Measurements from ENCODE around the gene TBC1D22A. TPM values are rescaled to one million over a fixed set of nuclear protein-coding genes. Genes with fewer than 3 reads are reported as not detected.
A peak's percentile ranks its signal among the peaks of the same experiment; 100 is the strongest.

TBC1D22A gene
- polyA plus RNA-seq, 1 donor (not counting 4 experiments of a cell fraction or from before 2014, with no cell fraction given), result 20.9 TPM

GRCh38 chr22:46736705-46737104 lies 25.7 kb upstream of the TBC1D22A start:
- Histone ChIP-seq H3K4me3 (ENCODE audit: control insufficient read depth in 2 of 3, extremely low read depth in 1 of 3, insufficient read depth in 2 of 3, low read depth in 1 of 3, low read length in 3 of 3) (peak overlapping the region in 1 of 3 experiments; percentile 5), H3K4me2 (ENCODE audit: control insufficient read depth, extremely low read depth, insufficient read depth, low read depth, low read length) (peak overlapping the region; percentile 90), H3K36me3 (ENCODE audit: control insufficient read depth in 2 of 2, extremely low read depth in 1 of 2, insufficient read depth in 2 of 2, low read length in 2 of 2) (no peaks in the 10 kb centered on the region), H3K4me1 (ENCODE audit: control insufficient read depth, extremely low read depth, insufficient read depth, low read length) (peaks cover 30% of the 10 kb centered on the region), H3K79me2 (ENCODE audit: control insufficient read depth, insufficient read depth, low read length) (peaks cover 20% of the 10 kb centered on the region), H3K9me1 (ENCODE audit: control insufficient read depth, extremely low read depth, insufficient read depth, low read length) (no peaks in the 10 kb centered on the region), H3K27me3 (ENCODE audit: control insufficient read depth, extremely low read depth, insufficient read depth, low read length) (no peaks in the 10 kb centered on the region), H4K20me1 (ENCODE audit: control insufficient read depth, extremely low read depth, insufficient read depth, low read length) (no peaks in the 10 kb centered on the region), H3K9ac (ENCODE audit: control insufficient read depth, extremely low read depth, insufficient read depth, low read length) (no peak overlapping the region), H2AFZ (ENCODE audit: control insufficient read depth, low read length) (no peak overlapping the region), H3K9me3 (ENCODE audit: control insufficient read depth, low read depth, low read length) (no peaks in the 10 kb centered on the region), H3K27ac (ENCODE audit: control insufficient read depth, insufficient read depth, low read length) (no peak overlapping the region)
- FAIRE-seq (no peak), DNase-seq (ENCODE audit: low read depth, low spot score) (no peak)
- TF ChIP-seq, protein P1, sequence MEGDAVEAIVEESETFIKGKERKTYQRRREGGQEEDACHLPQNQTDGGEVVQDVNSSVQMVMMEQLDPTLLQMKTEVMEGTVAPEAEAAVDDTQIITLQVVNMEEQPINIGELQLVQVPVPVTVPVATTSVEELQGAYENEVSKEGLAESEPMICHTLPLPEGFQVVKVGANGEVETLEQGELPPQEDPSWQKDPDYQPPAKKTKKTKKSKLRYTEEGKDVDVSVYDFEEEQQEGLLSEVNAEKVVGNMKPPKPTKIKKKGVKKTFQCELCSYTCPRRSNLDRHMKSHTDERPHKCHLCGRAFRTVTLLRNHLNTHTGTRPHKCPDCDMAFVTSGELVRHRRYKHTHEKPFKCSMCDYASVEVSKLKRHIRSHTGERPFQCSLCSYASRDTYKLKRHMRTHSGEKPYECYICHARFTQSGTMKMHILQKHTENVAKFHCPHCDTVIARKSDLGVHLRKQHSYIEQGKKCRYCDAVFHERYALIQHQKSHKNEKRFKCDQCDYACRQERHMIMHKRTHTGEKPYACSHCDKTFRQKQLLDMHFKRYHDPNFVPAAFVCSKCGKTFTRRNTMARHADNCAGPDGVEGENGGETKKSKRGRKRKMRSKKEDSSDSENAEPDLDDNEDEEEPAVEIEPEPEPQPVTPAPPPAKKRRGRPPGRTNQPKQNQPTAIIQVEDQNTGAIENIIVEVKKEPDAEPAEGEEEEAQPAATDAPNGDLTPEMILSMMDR (optimal IDR thresholded peaks at IDR 0.05 in 1 of 3, IDR thresholded peaks at IDR 0.05 in 1 of 3, conservative IDR thresholded peaks at IDR 0.05 in 1 of 3; ENCODE audit: extremely low read depth in 1 of 3, insufficient read depth in 2 of 3, low read length in 3 of 3), result no peak
- no peak for TF ChIP-seq EZH2 (IDR thresholded peaks at IDR 0.05; ENCODE audit: low read length)
- dilution Hi-C loops (cut with MboI; ENCODE audit: extremely low pct_ligation_motif_present, low sequenced_read_pairs), result no loop called here

- Histone ChIP-seq H3K9me1 (ENCODE audit: control insufficient read depth, extremely low read depth, insufficient read depth, low read length) (no peaks in the 10 kb centered on the region), H3K9ac (ENCODE audit: control insufficient read depth, extremely low read depth, insufficient read depth, low read length) (peak overlapping the region; percentile 63), H3K27ac (ENCODE audit: control insufficient read depth, insufficient read depth, low read length) (no peak overlapping the region), H3K4me1 (ENCODE audit: control insufficient read depth, extremely low read depth, insufficient read depth, low read length) (peaks cover 26% of the 10 kb centered on the region), H3K36me3 (ENCODE audit: control insufficient read depth in 2 of 2, extremely low read depth in 1 of 2, insufficient read depth in 2 of 2, low read length in 2 of 2) (no peaks in the 10 kb centered on the region), H3K27me3 (ENCODE audit: control insufficient read depth, extremely low read depth, insufficient read depth, low read length) (no peaks in the 10 kb centered on the region), H3K9me3 (ENCODE audit: control insufficient read depth, low read depth, low read length) (no peaks in the 10 kb centered on the region), H2AFZ (ENCODE audit: control insufficient read depth, low read length) (peak overlapping the region; percentile 33), H3K4me3 (ENCODE audit: control insufficient read depth in 2 of 3, extremely low read depth in 1 of 3, insufficient read depth in 2 of 3, low read depth in 1 of 3, low read length in 3 of 3) (peak overlapping the region; percentile 63 to 73 (median 66)), H3K4me2 (ENCODE audit: control insufficient read depth, extremely low read depth, insufficient read depth, low read depth, low read length) (peak overlapping the region; percentile 90), H3K79me2 (ENCODE audit: control insufficient read depth, insufficient read depth, low read length) (peaks cover 20% of the 10 kb centered on the region), H4K20me1 (ENCODE audit: control insufficient read depth, extremely low read depth, insufficient read depth, low read length) (no peaks in the 10 kb centered on the region)
- dilution Hi-C loops (cut with MboI; ENCODE audit: extremely low pct_ligation_motif_present, low sequenced_read_pairs), result no loop called here
- TF ChIP-seq EZH2 (IDR thresholded peaks at IDR 0.05; ENCODE audit: low read length), result no peak
- TF ChIP-seq, protein P1 (optimal IDR thresholded peaks at IDR 0.05 in 1 of 3, IDR thresholded peaks at IDR 0.05 in 1 of 3, conservative IDR thresholded peaks at IDR 0.05 in 1 of 3; ENCODE audit: extremely low read depth in 1 of 3, insufficient read depth in 2 of 3, low read length in 3 of 3), result no peak
- DNase-seq (ENCODE audit: low read depth, low spot score) (no peak), FAIRE-seq (peak; percentile 34)
Measured at GRCh38 chr22:46737105-46737975, 25.1 kb upstream of the TBC1D22A start.

Measured in keratinocyte (primary cell).